Esophagus squamous epithelium (tissue), 5 donors: ENCODE measurements around the gene CENPW. TPM values are rescaled to one million over a fixed set of nuclear protein-coding genes. Genes with fewer than 3 reads are reported as not detected.

ENCODE experiments used
- DNase-seq: peaks from one replicate; lab custom pipeline; 2025; lab: John Stamatoyannopoulos, UW
- H3K27ac ChIP-seq, 4 donors: fragments of 200-600 bp; sonication (generic); one replicate each; pipeline ENCODE4 v1.5.1; 2016 to 2019; ENCODE audit warnings: mild to moderate bottlenecking in 1 of 4
- H3K27me3 ChIP-seq, 4 donors: fragments of 200-600 bp; sonication (generic); 1 replicate in 3 of 4; 2 replicates in 1 of 4; pipeline versions ENCODE4 v1.5.1 to v1.6.0; 2017 to 2021; ENCODE audit warnings: antibody characterized with exemption in 1 of 4
- H3K36me3 ChIP-seq, 3 donors: fragments of 200-600 bp; sonication (generic); one replicate each; pipeline ENCODE4 v1.5.1; 2016 to 2019
- H3K4me1 ChIP-seq, 3 donors: fragments of 200-600 bp; sonication (generic); one replicate each; pipeline ENCODE4 v1.5.1; 2017 to 2019
- H3K4me3 ChIP-seq, 4 donors: fragments of 200-600 bp; sonication (generic); 1 replicate in 3 of 4; 2 replicates in 1 of 4; pipeline ENCODE4 v1.5.1; 2016 to 2019; ENCODE audit warnings: mild to moderate bottlenecking in 2 of 4, moderate library complexity in 1 of 4
- H3K9me3 ChIP-seq, 3 donors: fragments of 200-600 bp; sonication (generic); one replicate each; pipeline ENCODE4 v1.5.1; 2016 to 2019
- CTCF ChIP-seq, 6 experiments: fragments of 450-650 bp in 4 of 6; fragments of 200-600 bp in 2 of 6; sonication (generic) in 2 of 6; IDR thresholded peaks; one replicate each; pipeline ENCODE4 v1.5.1; 2016 to 2019; ENCODE audit warnings: antibody characterized with exemption in 6 of 6, mild to moderate bottlenecking in 4 of 6, moderate library complexity in 4 of 6
- POLR2A ChIP-seq, 4 donors: fragments of 450-650 bp; IDR thresholded peaks; one replicate each; pipeline ENCODE4 v1.6.1; 2017; ENCODE audit warnings: antibody characterized with exemption in 4 of 4, mild to moderate bottlenecking in 4 of 4, moderate library complexity in 3 of 4
- WGBS, 2 donors: methylation state at CpG; one replicate each; pipeline ENCODE4 v1.1.5; 2018; 5-methylcytosine and 5-hydroxymethylcytosine counted together
- intact Hi-C: fragments of 100-400 bp; cut with DNase I; formaldehyde crosslinking; loops from one replicate; pipeline ENCODE4 v1.15.0; 2022
- total RNA-seq, 4 donors: library from RNA; depleted of rRNA; stranded (reverse); fragments of >200 nt; gene quantifications; one replicate each; pipeline ENCODE4 v1.1.0, GENCODE V29; 2016
- donor health status: DM: yes; HTN: yes; CAD: no.

CENPW gene
- total RNA-seq, 4 donors from 2014 or later, result 2.1 to 22.1 (median 12.1) TPM

DNA sequence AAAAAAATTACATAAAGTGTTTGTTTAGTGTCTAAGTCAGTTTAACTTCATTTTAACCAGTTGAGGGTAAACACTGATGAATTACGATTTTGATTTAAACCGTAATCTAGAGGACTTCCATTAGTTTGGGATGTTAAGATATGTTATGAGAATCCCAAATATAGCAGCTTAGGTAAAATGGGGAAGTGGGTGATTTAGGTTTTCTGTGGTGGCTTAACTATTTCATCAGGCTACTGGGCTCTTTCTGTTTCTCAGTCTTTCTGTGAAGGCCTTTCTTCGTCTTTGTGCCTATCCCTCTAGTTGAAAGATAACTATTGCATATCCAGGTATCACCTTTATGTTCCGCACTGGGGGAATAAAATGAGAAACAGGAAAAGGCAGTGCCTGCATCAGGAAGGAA is 27.9 kb downstream of the CENPW start:
- no peak for DNase-seq
- no peaks in the 10 kb centered on the region for H3K27me3 ChIP-seq
- TF ChIP-seq CTCF (IDR thresholded peaks at IDR 0.05) (no peak), POLR2A (IDR thresholded peaks at IDR 0.05) (no peak)
- no peak overlapping the region for H3K4me3 ChIP-seq
- no peaks in the 10 kb centered on the region for H3K9me3 ChIP-seq
- whole genome bisulfite sequencing, 2 donors, result 89 to 90% methylated on average over 2 to 4 of the region's 4 CpGs
- intact Hi-C loops, result no loop called here
- no peak overlapping the region for H3K27ac ChIP-seq
- no peaks in the 10 kb centered on the region for H3K36me3 ChIP-seq
- H3K4me1 ChIP-seq, result no peaks in the 10 kb centered on the region

DNA sequence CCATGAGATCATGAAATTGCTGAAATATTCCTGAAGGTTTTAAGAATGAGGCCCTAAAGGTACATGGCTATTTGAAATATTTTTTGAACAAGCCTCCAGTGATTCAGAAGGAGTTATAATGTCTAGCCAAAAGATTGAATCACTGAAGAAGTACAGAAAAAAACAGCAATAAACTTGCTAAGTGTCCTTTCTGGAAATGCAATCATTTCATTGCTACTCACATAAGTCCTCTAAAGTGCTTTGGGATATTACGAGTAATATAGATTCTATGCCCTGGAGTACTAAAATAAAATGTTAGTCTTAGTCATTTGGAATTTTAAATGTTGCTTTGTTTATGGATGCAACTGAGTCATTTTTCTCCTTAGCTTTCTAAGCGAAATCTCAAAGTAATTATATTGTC is 32.7 kb downstream of the CENPW start:
- H3K9me3 ChIP-seq, result no peaks in the 10 kb centered on the region
- intact Hi-C loops, result no loop called here
- H3K4me1 ChIP-seq, result no peaks in the 10 kb centered on the region
- H3K27ac ChIP-seq, result no peak overlapping the region
- no peak overlapping the region for H3K4me3 ChIP-seq
- H3K27me3 ChIP-seq, result no peaks in the 10 kb centered on the region
- H3K36me3 ChIP-seq, result no peaks in the 10 kb centered on the region
- WGBS, 2 donors, result 75 to 91% methylated on average over 2 of the region's 2 CpGs
- no peak for DNase-seq
- TF ChIP-seq POLR2A (IDR thresholded peaks at IDR 0.05), result no peak

DNA sequence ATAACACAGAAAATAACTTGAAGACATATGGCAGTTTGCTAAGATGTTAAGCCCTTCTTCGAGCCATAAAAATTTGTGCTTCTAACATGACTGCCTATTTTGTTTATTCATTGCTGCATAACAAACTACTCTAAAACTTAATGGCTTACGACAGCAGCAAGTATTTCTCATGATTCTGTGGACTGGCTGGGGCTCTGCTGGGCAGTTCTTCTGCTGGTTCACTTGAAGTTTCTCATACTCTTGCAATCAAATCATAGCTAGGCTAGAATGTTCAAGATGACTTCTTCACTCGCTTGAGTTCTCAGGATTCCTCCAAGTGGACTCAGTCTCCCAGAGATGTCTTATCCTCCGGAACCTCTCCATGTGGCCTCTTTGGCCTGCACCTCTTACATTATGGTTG is 33.4 kb downstream of the CENPW start:
- Histone ChIP-seq H3K27me3 (no peaks in the 10 kb centered on the region), H3K9me3 (no peaks in the 10 kb centered on the region), H3K4me1 (no peaks in the 10 kb centered on the region), H3K36me3 (no peaks in the 10 kb centered on the region), H3K4me3 (no peak overlapping the region), H3K27ac (no peak overlapping the region)
- intact Hi-C loops, result no loop called here
- 90 to 98% methylated on average over 4 of the region's 4 CpGs for WGBS, 2 donors
- DNase-seq, result no peak
- no peak for TF ChIP-seq POLR2A (IDR thresholded peaks at IDR 0.05)
- no peak for TF ChIP-seq CTCF (IDR thresholded peaks at IDR 0.05)

GRCh38 chr6:126374372-126374771 is 34.5 kb downstream of the CENPW start:
- WGBS, 2 donors, result 65 to 80% methylated on average over 1 of the region's 1 CpG

DNA sequence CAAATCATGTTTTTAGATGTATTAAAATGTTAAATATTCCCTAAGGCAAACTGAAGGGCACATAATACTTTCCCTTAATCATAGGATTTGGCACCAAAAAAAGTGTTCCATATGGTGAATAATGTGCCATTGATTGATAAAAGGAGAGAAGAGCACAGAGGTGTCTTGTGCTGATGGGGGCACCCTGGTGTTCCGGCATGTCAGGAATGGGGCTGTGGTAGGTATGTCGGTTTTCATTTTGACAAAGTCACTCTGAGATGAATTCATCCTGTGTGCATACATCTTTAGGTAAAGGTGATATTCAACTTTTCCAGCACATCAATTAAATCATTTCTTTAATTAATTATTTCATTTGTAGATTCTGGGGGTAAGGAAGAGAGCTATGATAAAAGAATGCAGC is 36.8 kb downstream of the CENPW start:
- Histone ChIP-seq H3K9me3 (peaks cover 0 to 5% (median 0%) of the 10 kb centered on the region in 3 donors), H3K36me3 (no peaks in the 10 kb centered on the region), H3K27ac (no peak overlapping the region), H3K4me3 (no peak overlapping the region), H3K4me1 (no peaks in the 10 kb centered on the region), H3K27me3 (no peaks in the 10 kb centered on the region)
- TF ChIP-seq CTCF (IDR thresholded peaks at IDR 0.05) (no peak), POLR2A (IDR thresholded peaks at IDR 0.05) (no peak)
- intact Hi-C loops, result no loop called here
- DNase-seq, result no peak
- WGBS, 2 donors, result 93 to 96% methylated on average over 2 of the region's 2 CpGs

More at GRCh38 chr6:126374372-126374771, 34.5 kb downstream of the CENPW start:
- Histone ChIP-seq H3K4me1 (no peaks in the 10 kb centered on the region), H3K4me3 (no peak overlapping the region), H3K36me3 (no peaks in the 10 kb centered on the region), H3K27ac (no peak overlapping the region), H3K9me3 (no peaks in the 10 kb centered on the region), H3K27me3 (no peaks in the 10 kb centered on the region)
- intact Hi-C loops, result no loop called here
- no peak for DNase-seq
- TF ChIP-seq CTCF (IDR thresholded peaks at IDR 0.05) (no peak), POLR2A (IDR thresholded peaks at IDR 0.05) (no peak)

- 89 to 100% methylated on average over 2 of the region's 2 CpGs for whole genome bisulfite sequencing, 2 donors
- no peak for DNase-seq
- H3K27me3 ChIP-seq, result no peaks in the 10 kb centered on the region
- TF ChIP-seq CTCF (IDR thresholded peaks at IDR 0.05), result no peak
- no peak for TF ChIP-seq POLR2A (IDR thresholded peaks at IDR 0.05)
- H3K9me3 ChIP-seq, result peaks cover 0 to 13% (median 0%) of the 10 kb centered on the region in 3 donors
- H3K36me3 ChIP-seq, result no peaks in the 10 kb centered on the region
- no peak overlapping the region for H3K4me3 ChIP-seq
- intact Hi-C loops, result no loop called here
- H3K27ac ChIP-seq, result no peak overlapping the region
- H3K4me1 ChIP-seq, result no peaks in the 10 kb centered on the region
Measured at GRCh38 chr6:126377594-126378153, 37.8 kb downstream of the CENPW start.
